Activated naive CD8-positive, alpha-beta T cell treated with anti-CD3 and anti-CD28 coated beads, Interleukin-2, amount 50 U/mL, for 24 hours (primary cell): ENCODE data around the gene TEAD1.

Experiments used
- ATAC-seq: fragments of 150-1000 bp; cut with Tn5 transposase; one replicate; pipeline ENCODE4 v1.10.0; 2021
- DNase-seq: peaks from one replicate; pipeline ENCODE4 v3.0.0; 2021
- H3K27ac Mint-ChIP-seq: one replicate; pipeline ENCODE4 v1.8.0; 2021; ENCODE audit warnings: mild to moderate bottlenecking, mixed read lengths
- H3K27me3 Mint-ChIP-seq: one replicate; pipeline ENCODE4 v1.8.0; 2021; ENCODE audit warnings: mixed read lengths
- H3K36me3 Mint-ChIP-seq: one replicate; pipeline ENCODE4 v1.8.0; 2021; ENCODE audit warnings: low read depth, mixed read lengths
- H3K4me1 Mint-ChIP-seq: one replicate; pipeline ENCODE4 v1.8.0; 2021; ENCODE audit warnings: mixed read lengths
- H3K4me3 Mint-ChIP-seq: one replicate; pipeline ENCODE4 v1.8.0; 2021; ENCODE audit warnings: mild to moderate bottlenecking, moderate library complexity, mixed read lengths
- H3K9me3 Mint-ChIP-seq: one replicate; pipeline ENCODE4 v1.8.0; 2021; ENCODE audit warnings: mixed read lengths

Gene TEAD1

DNA sequence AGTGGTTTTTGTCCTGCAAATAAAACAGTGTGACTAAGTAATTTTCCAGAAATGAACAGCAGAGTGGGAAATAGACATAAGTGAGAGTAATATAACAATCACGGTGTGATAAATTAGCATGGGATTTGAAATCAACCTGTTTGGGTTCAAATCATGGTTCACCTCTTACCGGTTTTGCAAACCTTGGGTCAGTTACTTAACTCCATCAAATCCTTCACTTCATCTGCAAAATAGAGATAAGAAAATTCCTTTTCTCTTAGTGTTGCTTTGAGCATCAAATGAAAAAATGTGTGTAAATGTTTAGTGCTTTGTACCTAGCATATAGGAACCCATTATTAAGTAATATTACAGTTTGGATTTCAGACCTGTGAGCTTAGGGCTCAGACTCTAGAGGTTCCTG lies 152.2 kb downstream of the TEAD1 start:
- DNase-seq = no peak
- Mint-ChIP-seq H3K27ac (no peak overlapping the region), H3K9me3 (no peaks in the 10 kb centered on the region), H3K4me3 (no peak overlapping the region), H3K27me3 (peaks cover 59% of the 10 kb centered on the region), H3K4me1 (peaks cover 8% of the 10 kb centered on the region), H3K36me3 (no peaks in the 10 kb centered on the region)
- ATAC-seq = no peak

DNA sequence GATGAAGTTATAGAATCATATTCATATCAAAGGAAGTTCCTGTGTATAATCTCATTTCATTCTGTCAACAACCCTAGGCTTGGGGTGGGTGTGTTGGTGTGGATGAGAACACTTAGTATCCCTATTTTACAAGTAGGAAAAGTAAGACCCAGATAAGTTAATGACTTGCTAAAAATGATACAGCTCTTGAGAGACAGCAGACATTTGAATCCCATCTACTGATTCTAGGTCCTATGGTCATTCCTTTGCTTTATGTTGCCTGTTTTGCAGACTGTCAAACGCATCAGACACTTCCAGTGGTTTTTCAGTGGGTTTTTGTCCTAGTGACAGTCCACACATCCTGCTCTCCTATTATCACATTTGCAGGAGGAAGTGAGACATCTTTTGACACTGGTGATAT lies 153.1 kb downstream of the TEAD1 start:
- H3K4me1 Mint-ChIP-seq = peaks cover 8% of the 10 kb centered on the region
- ATAC-seq (no peak), DNase-seq (no peak)
- no peaks in the 10 kb centered on the region for H3K36me3 Mint-ChIP-seq
- H3K27me3 Mint-ChIP-seq = peaks cover 54% of the 10 kb centered on the region
- no peak overlapping the region for H3K27ac Mint-ChIP-seq
- no peak overlapping the region for H3K4me3 Mint-ChIP-seq
- no peaks in the 10 kb centered on the region for H3K9me3 Mint-ChIP-seq

DNA sequence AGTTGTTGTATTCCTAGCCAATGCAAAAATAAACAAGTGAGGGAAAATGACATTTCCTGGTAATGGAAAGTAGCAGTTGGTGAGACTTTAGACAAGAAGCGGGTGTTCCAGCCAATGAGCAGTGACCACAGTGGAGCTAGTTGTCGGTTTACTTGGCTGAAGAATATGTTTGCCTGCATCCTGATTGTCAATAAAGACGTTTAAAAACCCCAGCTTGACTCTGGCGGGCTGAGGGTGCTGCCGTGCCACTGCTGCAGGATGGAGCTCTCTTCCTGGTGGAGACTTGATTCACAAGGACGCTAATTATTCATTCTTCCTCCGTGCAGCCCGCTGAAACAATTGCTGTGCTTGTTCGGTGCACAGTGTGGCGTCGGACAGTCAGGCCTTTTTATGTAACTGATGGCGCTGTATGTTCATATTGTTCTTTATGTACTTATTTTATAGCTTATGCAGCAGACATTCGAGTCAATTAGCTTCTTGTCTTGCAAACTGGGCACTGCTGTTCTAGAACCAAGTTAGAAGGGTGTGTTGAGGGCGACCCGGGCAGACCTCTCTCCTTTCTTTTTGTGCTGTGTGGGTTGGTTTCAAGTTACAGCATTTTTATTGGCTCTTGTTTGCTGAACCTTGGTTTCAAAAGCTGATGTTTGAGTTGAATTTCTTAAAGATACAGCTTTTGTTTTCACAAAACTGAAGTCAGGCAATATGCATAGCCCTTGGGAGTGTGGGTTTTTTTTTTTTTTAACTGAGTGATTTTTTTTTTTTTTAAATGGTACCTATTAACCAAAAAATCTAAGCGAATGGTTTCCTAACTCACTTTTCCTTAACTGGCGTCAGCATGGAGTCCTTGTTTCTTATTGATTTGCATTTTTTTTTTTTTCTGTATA lies 153.9 kb downstream of the TEAD1 start:
- Mint-ChIP-seq H3K4me3 (no peak overlapping the region), H3K9me3 (no peaks in the 10 kb centered on the region), H3K27ac (no peak overlapping the region), H3K4me1 (peaks cover 8% of the 10 kb centered on the region), H3K36me3 (no peaks in the 10 kb centered on the region), H3K27me3 (peaks cover 54% of the 10 kb centered on the region)
- DNase-seq (no peak), ATAC-seq (no peak)

DNA sequence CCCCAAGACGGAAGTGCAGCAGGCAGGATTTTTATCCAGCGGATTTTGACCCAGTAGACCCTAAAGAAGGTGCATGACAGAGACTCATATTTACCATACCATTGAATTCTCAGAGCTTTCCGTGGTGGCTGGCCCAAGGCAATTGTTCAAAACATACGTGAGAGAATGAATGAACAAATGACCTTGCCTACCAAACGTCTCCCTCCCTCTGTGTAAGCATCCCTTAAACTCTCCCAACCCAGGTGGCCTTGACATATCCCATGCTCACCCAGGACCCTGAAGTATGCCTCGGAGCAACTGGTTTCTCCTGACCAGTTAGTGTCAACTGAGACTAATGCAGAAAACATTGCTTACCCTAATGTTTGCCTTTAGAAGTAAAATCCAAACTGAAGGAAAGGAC lies 154.9 kb downstream of the TEAD1 start:
- peaks cover 56% of the 10 kb centered on the region for H3K27me3 Mint-ChIP-seq
- H3K36me3 Mint-ChIP-seq = no peaks in the 10 kb centered on the region
- no peak overlapping the region for H3K27ac Mint-ChIP-seq
- H3K4me3 Mint-ChIP-seq = no peak overlapping the region
- DNase-seq = no peak
- peaks cover 8% of the 10 kb centered on the region for H3K4me1 Mint-ChIP-seq
- no peaks in the 10 kb centered on the region for H3K9me3 Mint-ChIP-seq
- ATAC-seq = no peak

DNA sequence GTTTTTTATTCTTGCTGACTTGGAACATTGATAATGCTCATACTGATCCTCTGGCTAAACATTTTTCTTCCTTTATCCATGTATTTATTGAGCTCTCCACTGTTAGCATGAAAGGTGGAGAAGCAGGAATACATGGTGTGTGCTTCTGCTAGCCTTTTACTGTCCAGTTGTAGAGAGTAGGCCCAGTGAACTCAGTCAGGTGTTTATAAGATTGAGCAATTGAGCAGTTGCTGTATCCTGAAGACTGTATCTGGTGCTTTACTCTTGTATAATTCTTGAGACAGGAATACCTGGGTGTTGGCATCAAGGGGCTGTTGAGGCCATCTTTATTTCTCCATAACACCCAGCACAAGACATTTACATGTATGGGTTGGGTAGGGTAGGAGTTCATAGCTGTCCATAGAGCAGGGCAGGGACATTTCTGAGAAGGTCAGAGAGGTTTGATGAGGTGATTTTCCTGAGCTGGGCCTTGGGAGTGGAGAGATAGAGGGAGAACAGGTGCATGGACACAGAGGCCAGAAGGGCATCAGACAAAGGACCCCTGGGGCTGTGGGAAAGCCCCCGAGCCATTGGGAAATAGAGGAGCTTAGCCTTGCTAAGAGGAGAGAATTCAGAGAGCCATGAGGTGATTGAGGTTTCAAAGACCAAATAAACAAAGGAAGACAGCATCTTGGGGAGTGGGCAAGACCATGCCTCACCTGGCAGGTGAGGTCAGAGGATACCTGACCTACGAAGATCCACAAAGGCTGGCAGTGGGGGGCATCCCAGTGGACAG lies 155.5 kb downstream of the TEAD1 start:
- Mint-ChIP-seq H3K9me3 (no peaks in the 10 kb centered on the region), H3K27ac (no peak overlapping the region), H3K4me1 (peaks cover 8% of the 10 kb centered on the region), H3K36me3 (no peaks in the 10 kb centered on the region), H3K4me3 (no peak overlapping the region), H3K27me3 (peaks cover 57% of the 10 kb centered on the region)
- DNase-seq = no peak
- no peak for ATAC-seq

DNA sequence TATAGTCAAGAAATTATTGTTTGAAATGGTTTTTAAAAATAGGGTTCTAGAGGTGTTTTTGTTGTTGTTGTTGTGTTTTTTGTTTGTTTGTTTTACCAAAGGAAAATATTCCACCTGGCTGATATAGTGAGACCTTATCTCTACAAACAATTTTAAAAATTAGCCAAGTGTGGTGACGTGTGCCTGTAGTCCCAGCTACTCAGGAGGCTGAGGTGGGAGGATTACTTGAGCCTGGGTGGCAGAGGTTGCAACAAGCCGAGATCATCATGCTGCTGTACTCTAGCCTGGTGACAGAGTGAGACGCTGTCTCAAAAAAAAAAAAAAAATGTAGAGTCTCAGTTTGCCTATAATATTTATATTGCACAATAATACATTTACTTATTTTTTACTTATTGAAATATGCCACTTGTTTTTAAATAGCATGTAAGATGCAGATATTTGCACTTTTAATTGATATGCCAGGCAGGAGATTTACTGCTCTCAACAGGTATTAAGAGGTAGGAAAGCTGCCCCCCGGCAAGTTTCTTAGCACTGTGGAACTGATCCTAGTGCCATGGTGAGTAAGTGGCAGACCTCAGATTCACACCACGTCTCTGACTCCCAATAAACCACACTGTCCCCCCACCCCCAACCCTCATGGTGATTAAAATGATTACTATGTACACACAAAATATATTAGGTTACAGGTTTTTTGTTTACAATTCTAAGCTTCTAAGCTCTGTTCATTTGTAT lies 157.4 kb downstream of the TEAD1 start:
- H3K36me3 Mint-ChIP-seq = no peaks in the 10 kb centered on the region
- no peak for ATAC-seq
- no peaks in the 10 kb centered on the region for H3K9me3 Mint-ChIP-seq
- peaks cover 8% of the 10 kb centered on the region for H3K4me1 Mint-ChIP-seq
- peaks cover 64% of the 10 kb centered on the region for H3K27me3 Mint-ChIP-seq
- H3K27ac Mint-ChIP-seq = no peak overlapping the region
- H3K4me3 Mint-ChIP-seq = no peak overlapping the region
- DNase-seq = no peak

DNA sequence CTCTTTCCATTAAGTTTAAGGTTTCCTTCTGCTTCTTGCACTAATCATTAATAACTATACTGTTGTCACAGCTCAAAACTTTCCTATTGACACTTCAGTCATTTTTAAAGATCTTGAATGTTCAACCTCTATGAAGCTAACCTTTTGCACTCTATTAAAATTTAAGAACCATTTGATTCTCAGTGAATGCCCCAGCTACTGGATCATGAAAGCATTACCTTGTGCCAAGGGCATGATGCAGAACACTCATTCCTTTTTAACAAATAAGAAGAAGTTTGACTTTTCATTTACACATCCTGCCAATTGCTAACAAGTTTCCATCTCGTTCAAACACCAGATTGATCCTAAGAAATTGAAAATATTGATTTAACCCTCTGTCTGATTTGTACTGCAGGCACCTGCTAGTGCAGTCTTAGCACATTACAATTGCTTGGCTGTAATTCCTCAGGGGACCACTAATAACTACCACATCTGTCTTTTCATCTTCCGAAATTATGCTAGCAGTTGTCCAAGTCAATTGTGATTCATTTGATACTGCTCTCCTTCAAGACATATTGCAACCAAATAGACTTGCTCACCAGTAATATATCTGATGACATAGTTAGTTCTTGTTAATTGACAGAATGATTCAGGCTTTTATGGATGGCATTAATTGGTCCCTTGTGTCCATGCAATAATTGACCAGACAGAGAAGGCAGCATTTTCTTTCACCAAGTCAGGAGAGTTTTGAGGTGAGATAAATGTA lies 158.4 kb downstream of the TEAD1 start:
- DNase-seq = no peak
- no peak for ATAC-seq
- peaks cover 8% of the 10 kb centered on the region for H3K4me1 Mint-ChIP-seq
- H3K27me3 Mint-ChIP-seq = peaks cover 60% of the 10 kb centered on the region
- no peak overlapping the region for H3K4me3 Mint-ChIP-seq
- H3K36me3 Mint-ChIP-seq = no peaks in the 10 kb centered on the region
- no peaks in the 10 kb centered on the region for H3K9me3 Mint-ChIP-seq
- no peak overlapping the region for H3K27ac Mint-ChIP-seq

DNA sequence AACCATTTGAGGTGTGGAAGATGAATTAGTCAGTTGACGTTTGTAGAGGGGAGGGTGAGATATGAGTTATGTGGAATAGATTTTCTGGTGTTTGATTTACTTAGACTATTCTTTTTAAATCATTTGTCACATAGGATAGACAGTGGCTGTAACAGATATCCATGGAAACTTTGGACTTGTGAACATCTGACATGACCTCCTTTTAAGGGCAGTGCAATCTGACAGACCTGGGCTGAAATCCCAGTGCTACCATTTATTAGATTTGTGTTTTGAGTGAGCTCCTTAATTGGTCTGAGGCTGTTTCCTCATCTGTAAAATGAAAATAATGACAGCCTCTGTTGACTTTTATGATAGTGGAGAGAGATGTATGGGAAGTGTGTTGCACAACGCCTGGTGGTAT lies 159.9 kb downstream of the TEAD1 start:
- no peak overlapping the region for H3K27ac Mint-ChIP-seq
- no peak overlapping the region for H3K4me3 Mint-ChIP-seq
- H3K27me3 Mint-ChIP-seq = peaks cover 45% of the 10 kb centered on the region
- H3K36me3 Mint-ChIP-seq = no peaks in the 10 kb centered on the region
- no peaks in the 10 kb centered on the region for H3K4me1 Mint-ChIP-seq
- H3K9me3 Mint-ChIP-seq = no peaks in the 10 kb centered on the region
- ATAC-seq = no peak
- no peak for DNase-seq

DNA sequence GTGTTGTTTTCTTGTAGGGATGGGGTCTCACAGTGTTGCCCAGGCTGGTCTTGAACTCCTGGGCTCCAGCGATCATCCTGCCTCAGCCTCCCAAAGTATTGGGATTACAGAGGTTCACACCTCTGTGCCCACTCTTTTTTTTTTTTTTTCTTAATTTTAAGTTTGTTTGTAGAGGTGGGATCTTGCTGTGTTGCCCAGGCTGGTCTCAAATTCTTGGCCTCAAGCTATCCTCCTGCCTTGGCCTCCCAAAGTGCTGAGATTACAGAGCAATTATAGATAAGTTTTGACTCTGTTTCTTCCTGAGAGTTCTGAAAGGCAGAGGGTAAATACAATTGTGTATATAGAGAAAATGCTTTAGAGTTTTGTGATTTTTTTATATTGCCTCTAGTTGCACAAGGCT lies 160.4 kb downstream of the TEAD1 start:
- ATAC-seq (no peak), DNase-seq (no peak)
- Mint-ChIP-seq H3K27me3 (peaks cover 42% of the 10 kb centered on the region), H3K4me1 (no peaks in the 10 kb centered on the region), H3K4me3 (no peak overlapping the region), H3K9me3 (no peaks in the 10 kb centered on the region), H3K27ac (no peak overlapping the region), H3K36me3 (no peaks in the 10 kb centered on the region)

DNA sequence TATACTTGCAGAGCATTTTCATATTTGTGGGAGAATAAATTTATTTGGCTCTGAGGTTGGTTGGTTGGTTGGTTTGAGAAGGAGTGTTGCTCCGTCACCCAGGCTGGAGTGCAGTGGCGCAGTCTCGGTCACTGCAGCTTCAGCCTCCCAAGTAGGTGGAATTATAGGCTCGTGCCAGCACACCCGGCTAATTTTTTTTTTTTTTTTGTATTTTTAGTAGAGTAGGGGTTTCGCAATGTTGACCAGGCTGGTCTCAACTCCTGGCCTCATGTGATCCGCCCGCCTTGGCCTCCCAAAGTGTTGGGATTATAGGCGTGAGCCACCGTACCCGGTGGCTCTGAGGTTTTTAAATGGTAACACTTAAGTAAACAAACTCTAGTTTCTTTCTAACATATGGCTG lies 161.1 kb downstream of the TEAD1 start:
- Mint-ChIP-seq H3K36me3 (no peaks in the 10 kb centered on the region), H3K27me3 (peaks cover 41% of the 10 kb centered on the region), H3K27ac (no peak overlapping the region), H3K9me3 (no peaks in the 10 kb centered on the region), H3K4me3 (no peak overlapping the region), H3K4me1 (no peaks in the 10 kb centered on the region)
- DNase-seq (no peak), ATAC-seq (no peak)

DNA sequence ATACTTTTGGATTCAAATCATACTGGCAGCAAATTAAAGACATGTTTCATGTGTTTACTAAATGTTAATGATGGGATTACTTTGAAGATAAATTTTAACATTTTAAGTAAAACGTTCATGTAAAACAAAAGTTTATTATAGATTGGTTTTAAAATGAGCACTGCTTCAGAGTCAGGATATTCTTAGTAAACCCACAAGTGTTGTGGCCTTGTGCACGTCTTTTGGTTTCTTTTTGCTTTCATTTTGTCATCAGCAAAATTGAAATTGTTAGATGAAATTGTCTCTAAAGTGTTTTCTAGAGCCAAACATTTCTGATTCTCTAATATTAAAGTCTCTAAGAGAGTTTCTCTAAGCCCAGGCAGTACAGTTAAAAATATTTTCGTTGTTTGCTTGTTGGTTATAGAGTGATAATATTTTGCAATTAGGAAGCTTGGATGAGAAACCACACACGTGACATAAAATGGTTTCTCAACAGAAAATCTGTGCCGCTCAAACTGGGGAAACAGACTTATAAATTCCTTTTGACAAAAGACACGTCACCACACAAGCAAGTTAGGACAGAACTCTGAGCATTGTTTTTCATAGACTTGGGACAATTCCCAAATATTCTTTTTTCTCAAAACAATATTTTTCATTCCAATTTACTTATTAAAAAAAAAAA lies 164.4 kb downstream of the TEAD1 start:
- DNase-seq (no peak), ATAC-seq (no peak)
- Mint-ChIP-seq H3K27me3 (peaks cover 34% of the 10 kb centered on the region), H3K27ac (no peak overlapping the region), H3K36me3 (no peaks in the 10 kb centered on the region), H3K9me3 (no peaks in the 10 kb centered on the region), H3K4me3 (no peak overlapping the region), H3K4me1 (peaks cover 5% of the 10 kb centered on the region)

DNA sequence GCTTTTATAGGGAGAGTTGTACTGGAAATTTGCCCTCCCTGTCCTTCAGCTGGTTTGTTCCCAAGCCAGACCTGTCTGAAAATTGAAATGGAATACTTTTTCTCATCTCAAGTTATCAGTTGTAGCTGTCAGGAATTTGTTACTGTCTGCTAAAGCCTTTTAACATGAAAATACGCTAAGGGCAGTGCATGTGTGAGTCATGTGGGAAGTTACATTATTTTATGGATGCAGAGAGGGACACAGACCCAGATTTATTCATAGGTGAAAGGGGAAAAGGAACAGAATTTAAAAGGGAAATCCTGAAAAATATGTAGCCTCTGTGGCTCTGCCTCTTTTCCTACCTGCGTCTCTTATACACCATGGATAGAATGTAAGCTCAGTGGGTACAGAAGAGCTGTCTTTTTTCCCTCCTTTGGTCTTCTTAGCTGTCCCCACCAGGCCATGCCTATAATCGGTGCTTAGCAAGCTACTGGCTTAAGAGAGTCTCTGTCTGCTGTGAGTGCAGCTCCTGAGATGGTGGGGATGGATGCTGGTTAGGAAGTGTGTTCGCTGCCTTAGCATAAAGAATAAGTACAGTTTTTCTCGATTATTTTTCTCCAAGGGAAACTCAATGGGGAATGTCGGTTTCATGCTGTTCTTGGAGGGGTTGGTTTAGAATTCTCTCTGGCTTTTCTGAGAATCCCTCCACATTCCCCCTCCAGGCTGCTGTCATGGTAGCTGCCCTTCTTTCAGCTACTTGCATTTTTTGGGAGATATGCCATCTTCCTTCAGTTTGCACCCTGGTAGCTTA lies 166.8 kb downstream of the TEAD1 start:
- no peaks in the 10 kb centered on the region for H3K9me3 Mint-ChIP-seq
- DNase-seq (no peak), ATAC-seq (no peak)
- H3K4me1 Mint-ChIP-seq = peaks cover 5% of the 10 kb centered on the region
- H3K27me3 Mint-ChIP-seq = peaks cover 17% of the 10 kb centered on the region
- H3K36me3 Mint-ChIP-seq = no peaks in the 10 kb centered on the region
- H3K4me3 Mint-ChIP-seq = no peak overlapping the region
- no peak overlapping the region for H3K27ac Mint-ChIP-seq

DNA sequence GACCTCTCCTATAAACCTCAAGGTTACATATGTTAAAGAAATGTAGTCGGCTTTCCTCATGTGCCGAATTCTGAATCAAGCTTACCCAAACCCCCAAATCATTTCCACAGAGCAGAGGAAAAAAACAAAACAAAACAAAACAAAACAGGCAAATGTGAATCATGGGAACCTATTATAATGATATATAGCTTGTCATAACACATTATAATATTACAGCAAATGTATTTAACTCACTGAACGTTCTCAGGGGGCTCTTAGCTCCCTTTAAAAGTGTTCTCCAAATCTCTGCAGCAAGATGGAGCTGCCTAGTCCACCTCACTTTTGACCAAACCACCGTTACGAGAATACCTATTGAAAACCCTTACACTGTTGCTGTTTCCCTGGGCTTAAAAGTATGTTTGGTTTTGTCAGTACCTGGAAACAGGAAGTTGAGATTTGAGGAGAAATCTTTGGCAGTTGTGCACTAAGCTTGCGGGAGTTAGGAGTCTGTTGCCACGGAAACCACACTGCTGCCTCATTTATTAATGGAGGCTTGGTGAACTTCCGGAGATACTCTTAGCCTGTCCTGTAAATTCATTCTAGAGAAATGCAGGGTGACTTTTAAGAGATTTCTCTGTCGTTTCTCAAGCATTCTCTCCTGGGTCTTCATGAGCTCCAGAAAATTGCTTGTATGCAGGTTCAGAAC lies 167.9 kb downstream of the TEAD1 start:
- H3K9me3 Mint-ChIP-seq = no peaks in the 10 kb centered on the region
- H3K4me3 Mint-ChIP-seq = no peak overlapping the region
- peaks cover 19% of the 10 kb centered on the region for H3K27me3 Mint-ChIP-seq
- no peak overlapping the region for H3K27ac Mint-ChIP-seq
- ATAC-seq (no peak), DNase-seq (no peak)
- peaks cover 5% of the 10 kb centered on the region for H3K4me1 Mint-ChIP-seq
- H3K36me3 Mint-ChIP-seq = no peaks in the 10 kb centered on the region
